ENCODE measurements around the gene SMYD3.

Gene SMYD3

DNA sequence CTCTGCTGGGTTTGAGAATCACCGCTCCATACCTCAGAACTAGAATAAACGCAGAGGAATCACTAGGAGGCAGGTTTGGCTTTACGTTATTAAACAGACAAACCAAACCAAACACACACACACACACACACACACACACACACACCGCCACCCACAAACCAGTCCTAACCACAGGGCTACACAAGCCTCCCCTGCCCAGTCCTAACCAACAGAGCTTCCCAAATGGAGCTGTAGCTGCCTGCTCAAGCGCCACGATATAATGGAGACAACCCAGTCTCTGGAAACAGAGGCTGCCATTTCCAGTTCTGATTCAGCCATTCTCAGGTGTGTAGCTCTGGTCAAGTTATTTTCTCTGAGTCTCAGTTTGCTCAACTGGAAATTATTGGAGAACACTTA lies 519.1 kb downstream of the SMYD3 start:
- H3K4me1 ChIP-seq: no peaks in the 10 kb centered on the region
- H3K79me2 ChIP-seq: no peaks in the 10 kb centered on the region
- H3K4me3 ChIP-seq (ENCODE audit: low read depth, low read length): no peak overlapping the region
- H3K4me2 ChIP-seq (ENCODE audit: low read length): no peak overlapping the region
- no peaks in the 10 kb centered on the region for H3K9me3 ChIP-seq (ENCODE audit: control insufficient read depth, low read length)
- no peaks in the 10 kb centered on the region for H3K27me3 ChIP-seq (ENCODE audit: control insufficient read depth, insufficient read depth, low read length)
- no peak overlapping the region for H2AFZ ChIP-seq
- H3K27ac ChIP-seq: no peak overlapping the region
- H3K9ac ChIP-seq: no peak overlapping the region
- H3K36me3 ChIP-seq (ENCODE audit: control insufficient read depth, insufficient read depth, low read length): no peaks in the 10 kb centered on the region
- TF ChIP-seq, protein P1, sequence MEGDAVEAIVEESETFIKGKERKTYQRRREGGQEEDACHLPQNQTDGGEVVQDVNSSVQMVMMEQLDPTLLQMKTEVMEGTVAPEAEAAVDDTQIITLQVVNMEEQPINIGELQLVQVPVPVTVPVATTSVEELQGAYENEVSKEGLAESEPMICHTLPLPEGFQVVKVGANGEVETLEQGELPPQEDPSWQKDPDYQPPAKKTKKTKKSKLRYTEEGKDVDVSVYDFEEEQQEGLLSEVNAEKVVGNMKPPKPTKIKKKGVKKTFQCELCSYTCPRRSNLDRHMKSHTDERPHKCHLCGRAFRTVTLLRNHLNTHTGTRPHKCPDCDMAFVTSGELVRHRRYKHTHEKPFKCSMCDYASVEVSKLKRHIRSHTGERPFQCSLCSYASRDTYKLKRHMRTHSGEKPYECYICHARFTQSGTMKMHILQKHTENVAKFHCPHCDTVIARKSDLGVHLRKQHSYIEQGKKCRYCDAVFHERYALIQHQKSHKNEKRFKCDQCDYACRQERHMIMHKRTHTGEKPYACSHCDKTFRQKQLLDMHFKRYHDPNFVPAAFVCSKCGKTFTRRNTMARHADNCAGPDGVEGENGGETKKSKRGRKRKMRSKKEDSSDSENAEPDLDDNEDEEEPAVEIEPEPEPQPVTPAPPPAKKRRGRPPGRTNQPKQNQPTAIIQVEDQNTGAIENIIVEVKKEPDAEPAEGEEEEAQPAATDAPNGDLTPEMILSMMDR (IDR thresholded peaks at IDR 0.05): no peak

- H3K79me2 ChIP-seq: no peaks in the 10 kb centered on the region
- H3K27me3 ChIP-seq (ENCODE audit: control insufficient read depth, insufficient read depth, low read length): no peaks in the 10 kb centered on the region
- H2AFZ ChIP-seq: no peak overlapping the region
- no peak overlapping the region for H3K27ac ChIP-seq
- no peak overlapping the region for H3K4me3 ChIP-seq (ENCODE audit: low read depth, low read length)
- TF ChIP-seq, protein P1 (IDR thresholded peaks at IDR 0.05): no peak
- H3K4me1 ChIP-seq: no peaks in the 10 kb centered on the region
- H3K9ac ChIP-seq: no peak overlapping the region
- no peaks in the 10 kb centered on the region for H3K36me3 ChIP-seq (ENCODE audit: control insufficient read depth, insufficient read depth, low read length)
- H3K9me3 ChIP-seq (ENCODE audit: control insufficient read depth, low read length): no peaks in the 10 kb centered on the region
- no peak overlapping the region for H3K4me2 ChIP-seq (ENCODE audit: low read length)
Measured at GRCh38 chr1:245987577-245987976, 519.5 kb downstream of the SMYD3 start.

DNA sequence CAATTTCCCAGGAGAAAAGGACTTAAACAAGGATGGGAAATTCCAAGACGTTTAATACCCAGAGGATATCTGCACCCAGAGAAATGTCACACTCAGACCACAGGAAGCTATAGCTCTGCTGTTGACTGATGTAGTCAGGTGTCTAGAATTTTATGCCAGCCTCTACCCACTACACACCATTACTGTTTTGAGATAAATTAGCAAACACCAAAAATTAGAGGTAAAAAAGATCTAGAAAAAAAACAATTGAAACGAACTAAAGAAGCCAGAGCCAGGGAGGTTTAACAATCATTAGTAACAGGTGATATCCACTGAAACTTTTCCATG lies 519.9 kb downstream of the SMYD3 start:
- Histone ChIP-seq H3K36me3 (ENCODE audit: control insufficient read depth, insufficient read depth, low read length) (no peaks in the 10 kb centered on the region), H3K79me2 (no peaks in the 10 kb centered on the region), H3K4me1 (no peaks in the 10 kb centered on the region), H3K27me3 (ENCODE audit: control insufficient read depth, insufficient read depth, low read length) (no peaks in the 10 kb centered on the region), H3K9me3 (ENCODE audit: control insufficient read depth, low read length) (no peaks in the 10 kb centered on the region), H3K4me2 (ENCODE audit: low read length) (no peak overlapping the region), H2AFZ (no peak overlapping the region), H3K9ac (no peak overlapping the region), H3K27ac (no peak overlapping the region), H3K4me3 (ENCODE audit: low read depth, low read length) (no peak overlapping the region)
- TF ChIP-seq, protein P1 (IDR thresholded peaks at IDR 0.05): no peak

GRCh38 chr1:245986404-245987218 lies 520.5 kb downstream of the SMYD3 start:
- H3K9ac ChIP-seq: no peak overlapping the region
- H2AFZ ChIP-seq: no peak overlapping the region
- H3K27ac ChIP-seq: no peak overlapping the region
- TF ChIP-seq, protein P1 (IDR thresholded peaks at IDR 0.05): no peak
- no peaks in the 10 kb centered on the region for H3K36me3 ChIP-seq (ENCODE audit: control insufficient read depth, insufficient read depth, low read length)
- no peaks in the 10 kb centered on the region for H3K4me1 ChIP-seq
- no peak overlapping the region for H3K4me2 ChIP-seq (ENCODE audit: low read length)
- no peak overlapping the region for H3K4me3 ChIP-seq (ENCODE audit: low read depth, low read length)
- no peaks in the 10 kb centered on the region for H3K9me3 ChIP-seq (ENCODE audit: control insufficient read depth, low read length)
- H3K27me3 ChIP-seq (ENCODE audit: control insufficient read depth, insufficient read depth, low read length): no peaks in the 10 kb centered on the region
- no peaks in the 10 kb centered on the region for H3K79me2 ChIP-seq
